ENCODE results near the gene FAM81A. TPM values are rescaled to one million over a fixed set of nuclear protein-coding genes. Genes with fewer than 3 reads are reported as not detected.
"Not testable (repeated sequence)": the region's sequence is repeated elsewhere in the genome, so short reads cannot be mapped to it uniquely, and the experiment has no call there.

FAM81A gene
- total RNA-seq, 2 donors from 2014 or later, result 6.4 to 18.8 TPM

- intact Hi-C loops (cut with DNase I), result no loop called here
- H3K27ac ChIP-seq, result no peak overlapping the region
These were observed 19.1 kb downstream of the FAM81A start for GRCh38 chr15:59457103-59457502.

DNA sequence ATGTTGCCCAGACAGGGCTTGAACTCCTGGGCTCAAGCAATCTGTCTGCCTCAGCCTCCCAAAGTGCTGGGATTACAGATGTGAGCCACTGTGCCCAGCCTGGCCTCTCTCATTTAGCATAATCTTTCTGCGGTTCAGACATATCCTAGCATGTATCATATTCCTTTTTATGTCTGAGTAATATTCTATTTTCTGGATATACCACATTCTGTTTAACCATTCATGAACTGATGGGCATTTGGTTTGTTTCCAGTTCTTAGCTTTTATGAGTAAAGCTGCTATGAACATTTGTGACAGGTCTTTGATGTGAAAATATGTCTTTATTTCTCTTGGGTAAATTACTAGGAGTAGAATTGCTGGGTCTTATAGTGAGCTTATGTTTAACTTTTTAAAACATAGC, 23.5 kb downstream of the FAM81A start:
- TF ChIP-seq, protein P1, sequence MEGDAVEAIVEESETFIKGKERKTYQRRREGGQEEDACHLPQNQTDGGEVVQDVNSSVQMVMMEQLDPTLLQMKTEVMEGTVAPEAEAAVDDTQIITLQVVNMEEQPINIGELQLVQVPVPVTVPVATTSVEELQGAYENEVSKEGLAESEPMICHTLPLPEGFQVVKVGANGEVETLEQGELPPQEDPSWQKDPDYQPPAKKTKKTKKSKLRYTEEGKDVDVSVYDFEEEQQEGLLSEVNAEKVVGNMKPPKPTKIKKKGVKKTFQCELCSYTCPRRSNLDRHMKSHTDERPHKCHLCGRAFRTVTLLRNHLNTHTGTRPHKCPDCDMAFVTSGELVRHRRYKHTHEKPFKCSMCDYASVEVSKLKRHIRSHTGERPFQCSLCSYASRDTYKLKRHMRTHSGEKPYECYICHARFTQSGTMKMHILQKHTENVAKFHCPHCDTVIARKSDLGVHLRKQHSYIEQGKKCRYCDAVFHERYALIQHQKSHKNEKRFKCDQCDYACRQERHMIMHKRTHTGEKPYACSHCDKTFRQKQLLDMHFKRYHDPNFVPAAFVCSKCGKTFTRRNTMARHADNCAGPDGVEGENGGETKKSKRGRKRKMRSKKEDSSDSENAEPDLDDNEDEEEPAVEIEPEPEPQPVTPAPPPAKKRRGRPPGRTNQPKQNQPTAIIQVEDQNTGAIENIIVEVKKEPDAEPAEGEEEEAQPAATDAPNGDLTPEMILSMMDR (IDR thresholded peaks at IDR 0.05), result no peak
- no peaks in the 10 kb centered on the region for H3K27me3 ChIP-seq
- H3K9me3 ChIP-seq, result no peaks in the 10 kb centered on the region
- H3K4me3 ChIP-seq, result no peak overlapping the region
- no peak overlapping the region for H3K9ac ChIP-seq (ENCODE audit: low read depth in 2 of 2, low read length in 2 of 2)
- H3K4me1 ChIP-seq, result no peaks in the 10 kb centered on the region
- H3K27ac ChIP-seq, result no peak overlapping the region
- no peak for DNase-seq
- intact Hi-C loops (cut with DNase I), result no loop called here
- no peaks in the 10 kb centered on the region for H3K36me3 ChIP-seq

More at GRCh38 chr15:59457103-59457502, 19.1 kb downstream of the FAM81A start:
- H3K9ac ChIP-seq (ENCODE audit: low read depth in 2 of 2, low read length in 2 of 2), result no peak overlapping the region
- DNase-seq, result no peak
- H3K4me3 ChIP-seq, result no peak overlapping the region
- H3K36me3 ChIP-seq, result no peaks in the 10 kb centered on the region
- no peaks in the 10 kb centered on the region for H3K4me1 ChIP-seq
- no peaks in the 10 kb centered on the region for H3K9me3 ChIP-seq
- no peaks in the 10 kb centered on the region for H3K27me3 ChIP-seq
- TF ChIP-seq, protein P1 (IDR thresholded peaks at IDR 0.05), result no peak

- H3K9me3 ChIP-seq, result no peaks in the 10 kb centered on the region
- H3K4me1 ChIP-seq, result no peaks in the 10 kb centered on the region
- TF ChIP-seq, protein P1 (IDR thresholded peaks at IDR 0.05), result no peak
- no peaks in the 10 kb centered on the region for H3K36me3 ChIP-seq
- H3K4me3 ChIP-seq, result no peak overlapping the region
- intact Hi-C loops (cut with DNase I), result no loop called here
- DNase-seq, result no peak
- no peaks in the 10 kb centered on the region for H3K27me3 ChIP-seq
- no peak overlapping the region for H3K9ac ChIP-seq (ENCODE audit: low read depth in 2 of 2, low read length in 2 of 2)
- no peak overlapping the region for H3K27ac ChIP-seq
These were observed 35.2 kb downstream of the FAM81A start for GRCh38 chr15:59473226-59473625.

DNA sequence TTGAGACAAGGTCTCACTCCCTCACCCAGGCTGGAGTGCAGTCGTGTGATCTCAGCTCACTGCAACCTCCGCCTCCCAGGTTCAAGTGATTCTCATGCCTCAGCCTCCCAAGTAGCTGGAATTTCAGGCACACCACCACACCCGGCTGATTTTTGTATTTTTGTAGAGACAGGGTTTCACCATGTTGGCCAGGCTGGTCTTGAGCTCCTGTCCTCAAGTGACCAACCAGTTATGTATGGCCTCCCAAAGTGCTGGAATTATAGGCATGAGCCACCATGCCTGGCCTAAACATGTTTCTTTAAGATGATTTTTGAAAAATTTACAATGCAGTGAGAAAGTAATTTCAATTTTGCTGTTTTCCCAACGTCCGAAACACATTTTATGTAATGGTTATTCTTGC, 37.2 kb downstream of the FAM81A start:
- H3K9ac ChIP-seq (ENCODE audit: low read depth in 2 of 2, low read length in 2 of 2); DNase-seq; H3K27ac ChIP-seq; H3K4me1 ChIP-seq; H3K36me3 ChIP-seq; H3K27me3 ChIP-seq; H3K4me3 ChIP-seq; intact Hi-C loops (cut with DNase I); H3K9me3 ChIP-seq: not testable (repeated sequence)

DNA sequence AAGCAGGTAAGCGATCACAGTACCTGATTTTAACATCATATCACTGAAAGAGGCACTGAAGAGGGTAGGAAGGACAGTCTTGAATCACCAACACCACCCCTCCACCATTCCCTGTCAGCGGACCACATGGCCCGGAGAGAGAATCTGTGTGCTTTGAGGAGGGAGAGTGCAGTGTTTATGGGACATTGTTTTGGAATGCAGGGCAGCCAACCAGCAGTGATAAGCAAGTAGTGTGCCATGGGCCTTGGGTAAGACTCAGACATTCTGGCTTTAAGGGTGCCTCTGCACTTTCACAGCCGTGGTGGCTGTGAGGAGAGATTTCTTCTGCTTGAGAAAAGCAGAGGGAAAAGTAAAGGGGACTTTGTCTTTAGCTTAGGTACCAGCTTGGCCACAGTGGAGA, 46.4 kb downstream of the FAM81A start:
- Histone ChIP-seq H3K27ac (no peak overlapping the region), H3K27me3 (no peaks in the 10 kb centered on the region), H3K4me3 (no peak overlapping the region), H3K9ac (ENCODE audit: low read depth in 2 of 2, low read length in 2 of 2) (no peak overlapping the region), H3K36me3 (no peaks in the 10 kb centered on the region), H3K4me1 (no peaks in the 10 kb centered on the region), H3K9me3 (no peaks in the 10 kb centered on the region)
- intact Hi-C loops (cut with DNase I), result no loop called here
- TF ChIP-seq, protein P1 (IDR thresholded peaks at IDR 0.05), result no peak
- DNase-seq, result no peak

DNA sequence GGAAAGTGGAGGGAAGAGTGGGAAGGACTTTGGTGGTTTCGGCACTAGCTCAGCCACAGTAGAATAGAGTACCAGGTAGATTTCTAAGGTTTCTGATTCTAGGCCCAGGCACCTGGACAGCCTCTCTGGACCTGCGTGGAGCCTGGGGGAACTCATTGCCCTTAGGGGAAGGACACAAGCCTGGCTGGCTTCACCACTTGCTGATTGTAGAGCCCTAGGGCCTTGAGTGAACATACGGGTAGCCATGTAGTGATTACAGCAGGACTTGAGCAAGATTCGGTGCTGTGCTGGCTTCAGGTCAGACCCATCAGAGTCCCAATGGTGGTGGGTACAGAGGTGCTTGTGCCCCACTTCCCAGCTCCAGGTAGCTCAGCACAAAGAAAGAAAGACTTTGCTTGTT, 47.0 kb downstream of the FAM81A start:
- TF ChIP-seq, protein P1 (IDR thresholded peaks at IDR 0.05), result no peak
- no peaks in the 10 kb centered on the region for H3K36me3 ChIP-seq
- no peaks in the 10 kb centered on the region for H3K9me3 ChIP-seq
- intact Hi-C loops (cut with DNase I), result no loop called here
- no peak overlapping the region for H3K4me3 ChIP-seq
- no peak overlapping the region for H3K9ac ChIP-seq (ENCODE audit: low read depth in 2 of 2, low read length in 2 of 2)
- H3K27ac ChIP-seq, result no peak overlapping the region
- no peak for DNase-seq
- H3K4me1 ChIP-seq, result no peaks in the 10 kb centered on the region
- H3K27me3 ChIP-seq, result no peaks in the 10 kb centered on the region

DNA sequence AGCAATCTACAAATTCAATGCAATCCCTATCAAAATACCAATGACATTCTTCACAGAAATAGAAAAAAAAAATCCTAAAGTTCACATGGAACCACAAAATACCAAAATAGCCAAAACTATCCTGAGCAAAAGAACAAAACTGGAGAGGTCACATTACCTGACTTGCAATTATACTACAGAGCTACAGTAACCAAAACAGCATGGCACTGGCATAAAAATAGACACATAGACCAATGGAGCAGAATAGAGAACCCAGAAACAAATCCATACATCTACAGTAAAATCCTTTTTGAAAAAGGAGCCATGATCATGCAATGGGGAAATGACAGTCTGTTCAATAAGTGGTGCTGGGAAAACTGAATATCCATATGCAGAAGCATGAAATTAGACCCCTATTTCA, 51.5 kb downstream of the FAM81A start:
- H3K36me3 ChIP-seq; intact Hi-C loops (cut with DNase I); H3K9me3 ChIP-seq; H3K4me1 ChIP-seq; DNase-seq; H3K9ac ChIP-seq (ENCODE audit: low read depth in 2 of 2, low read length in 2 of 2); H3K27ac ChIP-seq; H3K4me3 ChIP-seq; H3K27me3 ChIP-seq: not testable (repeated sequence)

Data from colonic mucosa (tissue), 4 donors.